Measurements from ENCODE around the gene LAMB4. TPM values are rescaled to one million over a fixed set of nuclear protein-coding genes. Genes with fewer than 3 reads are reported as not detected.

The LAMB4 gene
- total RNA-seq, 2 experiments from 2014 or later: 0.08 to 0.11 TPM

GRCh38 chr7:108164342-108164741 is 34.2 kb upstream of the LAMB4 start:
- Histone ChIP-seq H3K27ac (ENCODE audit: low read depth in 1 of 2, low read length in 2 of 2) (no peak overlapping the region), H3K4me3 (ENCODE audit: low read length) (no peak overlapping the region), H3K4me1 (ENCODE audit: insufficient read depth, low read length) (no peaks in the 10 kb centered on the region), H3K36me3 (ENCODE audit: insufficient read depth, low read length) (no peaks in the 10 kb centered on the region), H3K27me3 (ENCODE audit: control insufficient read depth in 1 of 2, insufficient read depth in 2 of 2, low read length in 2 of 2) (no peaks in the 10 kb centered on the region), H3K9me3 (ENCODE audit: control insufficient read depth in 1 of 2, insufficient read depth in 1 of 2, low read length in 2 of 2) (no peaks in the 10 kb centered on the region)
- Mint-ChIP-seq H3K27ac (no peak overlapping the region), H3K36me3 (ENCODE audit: low read depth) (no peaks in the 10 kb centered on the region), H3K27me3 (peaks cover 1% of the 10 kb centered on the region), H3K4me1 (ENCODE audit: low read depth) (no peaks in the 10 kb centered on the region), H3K4me3 (no peak overlapping the region), H3K9me3 (no peaks in the 10 kb centered on the region)
- POLR2A ChIA-PET: no interaction called here
- TF ChIP-seq, protein P1, sequence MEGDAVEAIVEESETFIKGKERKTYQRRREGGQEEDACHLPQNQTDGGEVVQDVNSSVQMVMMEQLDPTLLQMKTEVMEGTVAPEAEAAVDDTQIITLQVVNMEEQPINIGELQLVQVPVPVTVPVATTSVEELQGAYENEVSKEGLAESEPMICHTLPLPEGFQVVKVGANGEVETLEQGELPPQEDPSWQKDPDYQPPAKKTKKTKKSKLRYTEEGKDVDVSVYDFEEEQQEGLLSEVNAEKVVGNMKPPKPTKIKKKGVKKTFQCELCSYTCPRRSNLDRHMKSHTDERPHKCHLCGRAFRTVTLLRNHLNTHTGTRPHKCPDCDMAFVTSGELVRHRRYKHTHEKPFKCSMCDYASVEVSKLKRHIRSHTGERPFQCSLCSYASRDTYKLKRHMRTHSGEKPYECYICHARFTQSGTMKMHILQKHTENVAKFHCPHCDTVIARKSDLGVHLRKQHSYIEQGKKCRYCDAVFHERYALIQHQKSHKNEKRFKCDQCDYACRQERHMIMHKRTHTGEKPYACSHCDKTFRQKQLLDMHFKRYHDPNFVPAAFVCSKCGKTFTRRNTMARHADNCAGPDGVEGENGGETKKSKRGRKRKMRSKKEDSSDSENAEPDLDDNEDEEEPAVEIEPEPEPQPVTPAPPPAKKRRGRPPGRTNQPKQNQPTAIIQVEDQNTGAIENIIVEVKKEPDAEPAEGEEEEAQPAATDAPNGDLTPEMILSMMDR (IDR thresholded peaks at IDR 0.05): no peak
- CTCF ChIA-PET: no interaction called here
- no peak for ATAC-seq (ENCODE audit: poor library complexity)
- intact Hi-C loops (cut with DNase I, micrococcal nuclease): no loop called here
- no peak for DNase-seq

DNA sequence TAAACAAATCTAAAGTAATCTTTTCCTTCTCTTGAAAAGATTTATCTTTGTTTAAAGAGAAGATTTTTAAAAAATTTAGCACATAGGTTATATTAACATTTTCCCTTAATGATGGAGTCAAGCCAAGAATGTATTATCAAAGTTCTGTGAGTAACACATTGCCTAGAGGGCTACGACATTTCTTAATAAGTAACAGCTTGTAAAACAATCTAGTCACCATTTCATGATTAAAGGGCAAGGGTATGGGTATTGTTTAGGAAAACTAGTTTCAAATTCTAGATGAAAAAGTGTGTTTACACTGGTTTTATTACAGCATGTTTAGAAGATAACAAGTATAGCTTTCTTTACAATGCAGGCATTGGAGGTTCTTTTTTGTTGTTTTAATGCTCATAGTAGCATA is 28.6 kb upstream of the LAMB4 start:
- no peaks in the 10 kb centered on the region for H3K36me3 Mint-ChIP-seq (ENCODE audit: low read depth)
- CTCF ChIA-PET: no interaction called here
- POLR2A ChIA-PET: no interaction called here

DNA sequence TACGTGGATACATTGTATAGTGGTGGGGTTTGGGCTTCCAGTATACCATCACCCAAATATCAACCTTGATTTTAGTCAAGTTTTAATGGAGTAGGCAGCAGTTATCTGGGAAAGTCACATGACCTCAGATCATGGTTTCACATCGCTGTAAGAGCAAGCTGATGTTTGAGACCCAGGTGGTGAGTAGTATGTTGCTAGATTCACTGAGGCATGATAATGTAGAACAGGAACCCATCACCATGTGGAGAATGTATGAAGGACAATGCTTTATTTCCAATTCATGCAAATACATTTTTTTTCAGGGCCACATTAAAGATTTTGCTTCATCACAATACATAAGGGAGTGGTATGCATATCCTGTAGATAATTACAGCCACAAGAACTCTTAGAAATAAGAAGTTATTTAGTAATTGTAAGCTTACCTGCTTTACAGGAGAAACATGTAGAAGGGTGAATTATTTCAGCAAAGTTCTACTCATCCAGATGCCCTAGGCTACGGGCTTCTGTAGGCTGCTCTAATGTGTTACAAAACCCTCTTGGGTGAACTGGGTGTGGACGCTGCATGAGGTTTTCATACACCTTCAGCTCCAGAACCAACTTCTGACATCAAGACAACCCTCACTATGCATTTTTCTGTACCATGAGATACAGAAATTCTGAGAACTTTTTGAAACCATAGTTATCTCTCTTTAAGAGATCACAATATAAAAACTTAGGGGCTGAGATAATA is 27.6 kb upstream of the LAMB4 start:
- no peak for DNase-seq
- H3K4me3 Mint-ChIP-seq: no peak overlapping the region
- no peaks in the 10 kb centered on the region for H3K9me3 Mint-ChIP-seq
- no peak for ATAC-seq (ENCODE audit: poor library complexity)
- POLR2A ChIA-PET: no interaction called here
- H3K27me3 ChIP-seq (ENCODE audit: control insufficient read depth in 1 of 2, insufficient read depth in 2 of 2, low read length in 2 of 2): peaks cover 0 to under 1% of the 10 kb centered on the region in 2 experiments
- H3K4me1 ChIP-seq (ENCODE audit: insufficient read depth, low read length): no peaks in the 10 kb centered on the region
- H3K9me3 ChIP-seq (ENCODE audit: control insufficient read depth in 1 of 2, insufficient read depth in 1 of 2, low read length in 2 of 2): no peaks in the 10 kb centered on the region
- no peaks in the 10 kb centered on the region for H3K36me3 Mint-ChIP-seq (ENCODE audit: low read depth)
- TF ChIP-seq, protein P1 (IDR thresholded peaks at IDR 0.05): no peak
- intact Hi-C loops (cut with DNase I, micrococcal nuclease): no loop called here
- no peaks in the 10 kb centered on the region for H3K36me3 ChIP-seq (ENCODE audit: insufficient read depth, low read length)
- peaks cover 8% of the 10 kb centered on the region for H3K27me3 Mint-ChIP-seq
- H3K27ac Mint-ChIP-seq: no peak overlapping the region
- CTCF ChIA-PET: interaction anchor here (0.6 to 1.1 kb wide), 2 partner anchors 16 to 189 kb away, joined by 3 read pairs; no protein-coding TSS in a partner anchor
- H3K4me1 Mint-ChIP-seq (ENCODE audit: low read depth): no peaks in the 10 kb centered on the region
- H3K27ac ChIP-seq (ENCODE audit: low read depth in 1 of 2, low read length in 2 of 2): no peak overlapping the region
- no peak overlapping the region for H3K4me3 ChIP-seq (ENCODE audit: low read length)

More for the DNA sequence above, 28.6 kb upstream of the LAMB4 start:
- Mint-ChIP-seq H3K9me3 (no peaks in the 10 kb centered on the region), H3K27ac (no peak overlapping the region), H3K27me3 (peaks cover 8% of the 10 kb centered on the region), H3K4me1 (ENCODE audit: low read depth) (no peaks in the 10 kb centered on the region), H3K4me3 (no peak overlapping the region)
- Histone ChIP-seq H3K27ac (ENCODE audit: low read depth in 1 of 2, low read length in 2 of 2) (no peak overlapping the region), H3K4me3 (ENCODE audit: low read length) (no peak overlapping the region), H3K9me3 (ENCODE audit: control insufficient read depth in 1 of 2, insufficient read depth in 1 of 2, low read length in 2 of 2) (no peaks in the 10 kb centered on the region), H3K36me3 (ENCODE audit: insufficient read depth, low read length) (no peaks in the 10 kb centered on the region), H3K27me3 (ENCODE audit: control insufficient read depth in 1 of 2, insufficient read depth in 2 of 2, low read length in 2 of 2) (no peaks in the 10 kb centered on the region), H3K4me1 (ENCODE audit: insufficient read depth, low read length) (no peaks in the 10 kb centered on the region)
- TF ChIP-seq, protein P1 (IDR thresholded peaks at IDR 0.05): no peak
- intact Hi-C loops (cut with DNase I, micrococcal nuclease): no loop called here
- no peak for ATAC-seq (ENCODE audit: poor library complexity)
- no peak for DNase-seq
